PC-3 (cell line): ENCODE data around the gene ETV7. TPM values are rescaled to one million over a fixed set of nuclear protein-coding genes. Genes with fewer than 3 reads are reported as not detected.

Experiments
- ATAC-seq: fragments of 200-7000 bp; cut with Tn5 transposase; 2 replicates; pipeline ENCODE4 v1.9.1; 2020; ENCODE audit warnings: mild to moderate bottlenecking, moderate library complexity
- BruUV-seq: library from RNA; stranded (reverse); fragments of 400-500 nt; replicated peaks from 2 replicates; lab custom pipeline; 2021; lab: Mats Ljungman, UMichigan
- CTCF ChIA-PET: fragments of 300-600 bp; sonication (Branson Sonifier 250); formaldehyde crosslinking; loops from one replicate; lab custom pipeline; 2022; ENCODE audit warnings: antibody characterized with exemption; lab: Charles Lee
- POLR2A ChIA-PET: fragments of 300-600 bp; sonication (Branson Sonifier 250); formaldehyde crosslinking; loops from one replicate; lab custom pipeline; 2022; ENCODE audit warnings: antibody characterized with exemption; ENCODE audit not compliant: unreplicated experiment; lab: Charles Lee
- DNase-seq: peaks from one replicate; pipeline ENCODE4 v3.0.0-alpha.2; 2015
- H2AFZ ChIP-seq: fragments of 300-600 bp; sonication (generic); 2 replicates; pipeline ENCODE4 v1.6.0; 2016; ENCODE audit warnings: antibody characterized with exemption, low read length
- H3F3A ChIP-seq: fragments of 300-600 bp; sonication (generic); one replicate; pipeline ENCODE4 v1.6.0; 2017; ENCODE audit warnings: antibody characterized with exemption, low read length, control low read depth, mild to moderate bottlenecking; ENCODE audit not compliant: unreplicated experiment
- H3K27ac ChIP-seq: fragments of 300-600 bp; sonication (generic); 2 replicates; pipeline ENCODE4 v1.5.1; 2016; ENCODE audit warnings: mild to moderate bottlenecking, low read length
- H3K27me3 ChIP-seq: fragments of 300-600 bp; sonication (generic); 2 replicates; pipeline ENCODE4 v1.6.1; 2016; ENCODE audit warnings: low read length, mixed read lengths
- H3K36me3 ChIP-seq: fragments of 300-600 bp; sonication (generic); 2 replicates; pipeline ENCODE4 v1.6.1; 2016; ENCODE audit warnings: low read depth, mixed run types, low read length, mixed read lengths
- H3K4me1 ChIP-seq: fragments of 300-600 bp; sonication (generic); 2 replicates; pipeline ENCODE4 v1.5.1; 2016; ENCODE audit warnings: low read length; ENCODE audit not compliant: insufficient read depth
- H3K4me2 ChIP-seq: fragments of 300-600 bp; sonication (generic); 2 replicates; pipeline ENCODE4 v1.6.0; 2016; ENCODE audit warnings: low read length
- H3K4me3 ChIP-seq: fragments of 300-600 bp; sonication (generic); 2 replicates; pipeline ENCODE4 v1.5.1; 2016; ENCODE audit warnings: mild to moderate bottlenecking, low read length, mixed read lengths
- H3K79me2 ChIP-seq: fragments of 300-600 bp; sonication (generic); 2 replicates; pipeline ENCODE4 v1.6.1; 2017; ENCODE audit warnings: low read length, mixed read lengths
- H3K9ac ChIP-seq: fragments of 300-600 bp; sonication (generic); 2 replicates; pipeline ENCODE4 v1.6.0; 2016; ENCODE audit warnings: mild to moderate bottlenecking, low read length
- H3K9me2 ChIP-seq: fragments of 300-600 bp; sonication (generic); replicated peaks from 2 replicates; pipeline ENCODE4 v1.6.1; 2016; ENCODE audit warnings: mixed run types, low read length, mixed read lengths
- H3K9me3 ChIP-seq: fragments of 300-600 bp; sonication (generic); 2 replicates; pipeline ENCODE4 v1.6.1; 2016; ENCODE audit warnings: low read length, mixed read lengths
- H4K20me1 ChIP-seq: fragments of 300-600 bp; sonication (generic); 2 replicates; pipeline ENCODE4 v1.6.1; 2016; ENCODE audit warnings: low read length, mixed read lengths
- CTCF ChIP-seq: fragments of 300-600 bp; sonication (generic); conservative IDR thresholded peaks from 2 replicates; pipeline ENCODE4 v1.5.1; 2017; ENCODE audit warnings: antibody characterized with exemption, low read depth, mild to moderate bottlenecking, low read length
- EZH2 ChIP-seq: fragments of 300-600 bp; sonication (generic); IDR thresholded peaks from one replicate; pipeline ENCODE4 v1.6.1; 2017; ENCODE audit warnings: antibody characterized with exemption, mild to moderate bottlenecking, low read length; ENCODE audit not compliant: unreplicated experiment
- EZH2phosphoT487 ChIP-seq: fragments of 300-600 bp; sonication (generic); IDR thresholded peaks from 2 replicates; pipeline ENCODE4 v1.6.1; 2018; ENCODE audit warnings: mild to moderate bottlenecking, antibody characterized with exemption, low read length, borderline replicate concordance
- intact Hi-C: fragments of 100-400 bp; cut with micrococcal nuclease; formaldehyde crosslinking; loops from 2 replicates; pipeline ENCODE4 v1.9.0; 2023
- total RNA-seq: library from RNA; depleted of rRNA; stranded (reverse); fragments of >200 nt; gene quantifications from 2 replicates; pipeline ENCODE4 v1.2.3, GENCODE V29; 2014

The ETV7 gene
- total RNA-seq, 1 experiment from 2014 or later: not detected

GRCh38 chr6:36378243-36378920 is 9.1 kb downstream of the ETV7 start:
- peaks cover 4% of the 10 kb centered on the region for H3K4me1 ChIP-seq
- no peak overlapping the region for H3K4me2 ChIP-seq
- no peaks in the 10 kb centered on the region for H3K9me2 ChIP-seq
- POLR2A ChIA-PET: no interaction called here
- H3K9me3 ChIP-seq: no peaks in the 10 kb centered on the region
- ATAC-seq (no peak), DNase-seq (no peak)
- no peaks in the 10 kb centered on the region for H3K79me2 ChIP-seq
- H3K4me3 ChIP-seq: no peak overlapping the region
- CTCF ChIA-PET: no interaction called here
- BruUV-seq: no TSS peak
- TF ChIP-seq EZH2 (no peak), CTCF (no peak), EZH2phosphoT487 (no peak)
- no peaks in the 10 kb centered on the region for H3F3A ChIP-seq
- H4K20me1 ChIP-seq: no peaks in the 10 kb centered on the region
- no peaks in the 10 kb centered on the region for H3K36me3 ChIP-seq
- H3K27ac ChIP-seq: no peak overlapping the region
- H3K27me3 ChIP-seq: 0 out of 2 replicates have a peak, but pooled peaks cover 4% of the 10 kb centered on the region
- no peak overlapping the region for H2AFZ ChIP-seq
- H3K9ac ChIP-seq: no peak overlapping the region
- intact Hi-C loops: no loop called here

GRCh38 chr6:36377594-36377993 is 9.9 kb downstream of the ETV7 start:
- Histone ChIP-seq H2AFZ (no peak overlapping the region), H3K4me3 (no peak overlapping the region), H3K9me3 (no peaks in the 10 kb centered on the region), H3K9me2 (no peaks in the 10 kb centered on the region), H3K27ac (no peak overlapping the region), H3F3A (no peaks in the 10 kb centered on the region), H3K36me3 (no peaks in the 10 kb centered on the region), H3K79me2 (no peaks in the 10 kb centered on the region), H4K20me1 (no peaks in the 10 kb centered on the region), H3K27me3 (0 out of 2 replicates have a peak, but pooled peaks cover 4% of the 10 kb centered on the region), H3K4me1 (no peaks in the 10 kb centered on the region), H3K4me2 (no peak overlapping the region), H3K9ac (no peak overlapping the region)
- BruUV-seq: no TSS peak
- CTCF ChIA-PET: no interaction called here
- POLR2A ChIA-PET: no interaction called here
- ATAC-seq (no peak), DNase-seq (no peak)
- intact Hi-C loops: no loop called here
- TF ChIP-seq EZH2: no peak
- no peak for TF ChIP-seq CTCF
- no peak for TF ChIP-seq EZH2phosphoT487

- ChIA-PET POLR2A (no interaction called here), CTCF (no interaction called here)
- BruUV-seq: no TSS peak
- intact Hi-C loops: no loop called here
- H4K20me1 ChIP-seq: no peaks in the 10 kb centered on the region
- no peak for DNase-seq
- H3K9ac ChIP-seq: no peak overlapping the region
- H3K36me3 ChIP-seq: no peaks in the 10 kb centered on the region
- H2AFZ ChIP-seq: no peak overlapping the region
- 0 out of 2 replicates have a peak, but pooled peaks cover 4% of the 10 kb centered on the region for H3K27me3 ChIP-seq
- H3K4me1 ChIP-seq: no peaks in the 10 kb centered on the region
- no peaks in the 10 kb centered on the region for H3K79me2 ChIP-seq
- no peak for ATAC-seq
- no peak for TF ChIP-seq EZH2
- no peak for TF ChIP-seq CTCF
- no peak for TF ChIP-seq EZH2phosphoT487
- no peaks in the 10 kb centered on the region for H3K9me2 ChIP-seq
- H3F3A ChIP-seq: no peaks in the 10 kb centered on the region
- H3K9me3 ChIP-seq: no peaks in the 10 kb centered on the region
- no peak overlapping the region for H3K4me2 ChIP-seq
- no peak overlapping the region for H3K4me3 ChIP-seq
- no peak overlapping the region for H3K27ac ChIP-seq
These were observed 10.7 kb downstream of the ETV7 start for GRCh38 chr6:36376742-36377141.
